GM10266 (cell line): ENCODE data around the gene KLHL15.

ENCODE experiments used
- DNase-seq: peaks from one replicate; pipeline ENCODE4 v3.0.0; 2012; ENCODE audit errors: extremely low spot score
- TF ChIP-seq, protein P1 (sequence below): IDR thresholded peaks from 2 replicates; pipeline ENCODE4 v1.5.1; 2012; ENCODE audit warnings: mild to moderate bottlenecking, low read depth; ENCODE audit not compliant: control insufficient read depth, insufficient read depth; ENCODE audit errors: missing control alignments

KLHL15 gene

DNA sequence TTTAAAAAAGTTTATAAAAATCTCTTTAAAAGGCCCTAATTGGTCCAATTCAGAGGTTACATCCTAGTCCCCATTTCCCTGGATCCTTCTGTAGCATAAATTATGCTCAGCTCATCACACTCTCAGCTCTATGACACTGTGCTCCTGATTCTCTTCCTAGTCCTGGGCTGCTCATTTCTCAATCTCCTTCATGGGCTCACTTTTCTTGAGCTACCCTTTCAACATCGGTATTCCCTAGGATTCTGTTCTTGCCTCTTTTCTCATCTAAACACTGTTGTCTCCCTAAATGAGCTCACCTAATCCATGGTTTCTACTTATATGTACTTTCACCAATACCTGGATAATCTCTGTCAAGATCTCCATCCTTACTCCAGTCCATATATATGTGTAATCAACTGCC lies 14.7 kb downstream of the KLHL15 start:
- TF ChIP-seq, protein P1, sequence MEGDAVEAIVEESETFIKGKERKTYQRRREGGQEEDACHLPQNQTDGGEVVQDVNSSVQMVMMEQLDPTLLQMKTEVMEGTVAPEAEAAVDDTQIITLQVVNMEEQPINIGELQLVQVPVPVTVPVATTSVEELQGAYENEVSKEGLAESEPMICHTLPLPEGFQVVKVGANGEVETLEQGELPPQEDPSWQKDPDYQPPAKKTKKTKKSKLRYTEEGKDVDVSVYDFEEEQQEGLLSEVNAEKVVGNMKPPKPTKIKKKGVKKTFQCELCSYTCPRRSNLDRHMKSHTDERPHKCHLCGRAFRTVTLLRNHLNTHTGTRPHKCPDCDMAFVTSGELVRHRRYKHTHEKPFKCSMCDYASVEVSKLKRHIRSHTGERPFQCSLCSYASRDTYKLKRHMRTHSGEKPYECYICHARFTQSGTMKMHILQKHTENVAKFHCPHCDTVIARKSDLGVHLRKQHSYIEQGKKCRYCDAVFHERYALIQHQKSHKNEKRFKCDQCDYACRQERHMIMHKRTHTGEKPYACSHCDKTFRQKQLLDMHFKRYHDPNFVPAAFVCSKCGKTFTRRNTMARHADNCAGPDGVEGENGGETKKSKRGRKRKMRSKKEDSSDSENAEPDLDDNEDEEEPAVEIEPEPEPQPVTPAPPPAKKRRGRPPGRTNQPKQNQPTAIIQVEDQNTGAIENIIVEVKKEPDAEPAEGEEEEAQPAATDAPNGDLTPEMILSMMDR = no peak
- no peak for DNase-seq

DNA sequence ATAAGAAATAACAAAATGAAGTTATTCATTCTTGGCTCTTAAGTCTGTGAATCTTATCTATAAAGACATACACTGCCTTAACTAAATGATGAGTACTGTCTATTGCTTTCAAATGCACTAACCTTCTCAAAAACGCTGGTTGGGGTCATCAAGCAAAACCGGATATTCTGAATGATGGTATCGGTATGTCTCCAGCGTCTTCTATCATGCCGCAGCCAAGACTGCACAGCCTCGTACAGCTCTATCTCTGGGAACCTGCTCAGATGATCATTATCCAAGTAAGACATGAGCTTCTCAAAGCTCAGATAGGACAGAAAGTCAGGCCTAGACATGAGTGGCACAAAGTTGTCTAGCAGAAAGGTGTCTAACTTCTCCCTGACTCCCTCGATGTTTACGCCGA lies 21.1 kb downstream of the KLHL15 start:
- DNase-seq = no peak
- TF ChIP-seq, protein P1 = no peak

DNA sequence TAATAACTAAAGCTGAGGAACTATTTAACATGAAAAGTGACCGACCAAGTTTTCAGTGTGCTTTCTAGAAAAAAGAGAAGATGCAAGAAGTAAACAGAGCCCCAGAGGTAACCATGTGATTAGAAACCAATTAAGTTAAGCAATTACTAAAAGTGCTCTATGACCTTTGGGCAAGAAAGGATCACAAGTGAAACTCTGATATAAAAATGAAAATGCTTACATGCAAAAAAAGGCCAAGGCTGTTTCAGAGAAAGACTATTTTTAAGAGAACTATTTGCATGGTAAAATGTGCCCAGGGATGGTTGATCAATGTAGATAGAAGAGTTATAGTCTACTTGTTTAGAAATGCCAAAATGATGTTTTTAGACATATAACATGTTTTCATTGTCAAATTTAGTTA lies 22.0 kb downstream of the KLHL15 start:
- no peak for DNase-seq
- TF ChIP-seq, protein P1 = no peak

DNA sequence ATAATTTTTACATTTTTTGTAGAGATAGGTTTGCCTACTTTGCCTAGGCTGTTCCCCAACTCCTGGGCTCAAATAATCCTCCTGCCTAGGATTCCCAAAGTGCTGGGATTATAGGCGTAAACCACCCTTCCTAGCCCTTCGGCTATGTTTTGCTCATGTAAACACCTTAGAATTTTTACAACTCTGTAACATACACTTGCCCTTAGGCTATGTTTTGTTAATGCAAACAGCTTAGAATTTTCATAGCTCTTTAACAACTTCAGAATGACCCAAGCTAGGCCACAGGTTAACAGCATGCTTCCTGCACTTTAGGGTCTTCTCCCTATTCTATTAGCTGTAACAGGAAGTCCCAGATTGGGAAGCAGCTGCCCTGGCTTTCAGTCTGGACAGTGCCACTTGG lies 24.2 kb downstream of the KLHL15 start:
- TF ChIP-seq, protein P1 = no peak
- DNase-seq = no peak

DNA sequence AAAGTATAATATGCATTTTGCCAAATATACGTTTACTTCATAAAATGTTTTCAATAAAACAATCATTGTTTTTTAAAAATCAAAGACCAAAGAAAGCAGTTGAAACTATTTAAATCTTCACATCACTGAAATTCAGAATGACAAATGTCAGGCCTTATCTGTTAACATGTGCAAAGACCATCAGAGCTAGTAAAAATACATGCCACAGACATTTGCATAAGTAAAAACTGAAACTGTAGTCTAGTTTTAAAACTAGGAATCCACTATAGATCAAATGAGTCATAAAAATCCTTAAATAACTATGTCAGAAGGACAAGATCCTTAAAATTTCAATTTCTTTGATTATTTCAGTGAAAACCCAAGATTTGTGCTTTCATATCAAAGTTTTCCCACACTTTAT lies 24.8 kb downstream of the KLHL15 start:
- TF ChIP-seq, protein P1 = no peak
- peak; percentile 8 for DNase-seq

DNA sequence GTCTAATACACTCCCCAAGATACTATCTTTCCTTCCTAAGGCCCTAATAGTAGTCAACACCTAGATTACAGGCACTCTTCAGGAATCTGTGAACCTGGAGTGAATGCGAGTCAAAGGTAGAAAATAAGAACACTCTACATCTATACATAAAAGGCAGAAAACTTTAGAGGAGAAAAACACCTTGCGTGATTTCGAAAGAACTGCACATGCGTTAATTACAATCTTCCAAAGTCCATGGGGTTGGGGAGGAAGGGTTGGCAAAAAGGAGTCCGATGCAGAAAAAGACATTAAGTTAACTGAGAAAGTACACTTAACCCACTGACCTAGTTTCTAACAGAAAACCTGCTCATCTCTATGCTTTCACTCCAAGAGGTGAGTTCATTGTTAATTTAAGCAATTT lies 27.3 kb downstream of the KLHL15 start:
- DNase-seq = no peak
- TF ChIP-seq, protein P1 = no peak

DNA sequence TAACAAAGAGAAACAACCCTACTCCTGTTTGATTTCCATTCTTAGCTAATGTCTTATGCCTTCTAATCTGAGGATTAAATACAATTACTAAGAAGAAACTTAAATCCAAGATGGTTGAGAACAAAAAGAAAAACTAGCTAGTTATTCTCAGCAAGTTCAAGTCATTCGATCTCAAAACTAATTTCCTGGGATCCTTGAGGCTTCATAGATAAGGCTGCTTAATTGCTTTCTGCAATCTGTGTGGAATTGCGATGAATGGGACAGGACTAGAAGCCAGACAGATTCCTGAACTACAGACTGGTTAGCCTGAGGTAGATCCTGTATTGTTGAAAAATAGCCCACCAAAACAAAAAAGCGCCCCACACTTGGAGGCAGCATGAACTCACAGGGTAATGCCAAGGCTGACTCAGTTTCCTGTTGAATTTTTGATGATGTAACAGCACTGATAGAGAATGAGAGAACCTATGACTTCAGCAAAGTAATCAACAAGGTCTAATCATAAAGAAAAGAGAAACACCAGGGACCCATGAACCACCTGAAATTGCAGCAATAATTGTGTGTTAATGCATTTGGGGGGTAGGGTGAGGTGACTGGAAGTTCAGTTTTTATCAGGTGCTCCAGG lies 33.9 kb downstream of the KLHL15 start:
- TF ChIP-seq, protein P1 = no peak
- no peak for DNase-seq
